Measurements from ENCODE around the gene ATRNL1.

Gene ATRNL1

DNA sequence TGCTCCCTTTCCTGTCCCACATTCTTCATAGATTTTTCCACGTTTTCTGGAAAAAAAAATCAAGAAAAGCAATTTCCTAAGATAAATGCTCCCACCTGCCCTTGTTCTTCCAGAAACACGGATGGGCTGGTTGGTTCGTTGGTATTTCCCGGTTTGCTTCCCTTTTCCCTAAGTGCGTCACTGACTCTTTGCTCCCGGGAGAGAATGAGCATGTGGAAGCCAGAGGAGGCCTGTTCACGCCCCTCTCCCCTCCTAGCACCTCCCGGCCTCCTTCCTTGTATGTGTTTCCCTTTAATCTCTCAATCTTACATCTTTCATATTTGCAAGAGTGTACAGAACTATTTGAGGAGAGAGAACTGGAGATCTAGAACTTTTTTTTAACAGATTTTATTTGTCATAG is 737.9 kb downstream of the ATRNL1 start:
- H3K36me3 ChIP-seq (ENCODE audit: control insufficient read depth in 4 of 4, insufficient read depth in 4 of 4, low read length in 3 of 4): no peaks in the 10 kb centered on the region
- POLR2A ChIA-PET: no interaction called here
- H3K27ac ChIP-seq (ENCODE audit: insufficient read depth in 1 of 2, low read depth in 1 of 2, low read length in 2 of 2, poor library complexity in 1 of 2, severe bottlenecking in 2 of 2): no peak overlapping the region
- no peaks in the 10 kb centered on the region for H3K4me1 ChIP-seq (ENCODE audit: control extremely low read depth in 1 of 4, control insufficient read depth in 4 of 4, insufficient read depth in 4 of 4, low read length in 3 of 4)
- no peak overlapping the region for H3K4me3 ChIP-seq (ENCODE audit: control insufficient read depth in 1 of 7, extremely low read depth in 1 of 7, insufficient read depth in 4 of 7, low read depth in 2 of 7, low read length in 6 of 7)
- no peaks in the 10 kb centered on the region for H3K27me3 ChIP-seq (replicated peaks in 2 of 5; ENCODE audit: control insufficient read depth in 4 of 5, insufficient read depth in 5 of 5, low read length in 4 of 5)
- CTCF ChIA-PET: no interaction called here
- DNase-seq: no peak
- no peaks in the 10 kb centered on the region for H3K9me3 ChIP-seq (ENCODE audit: control extremely low read depth in 1 of 5, control insufficient read depth in 4 of 5, insufficient read depth in 2 of 5, low read depth in 1 of 5, low read length in 4 of 5)
- WGBS (ENCODE audit: insufficient coverage): 92% methylated on average over 7 of the region's 8 CpGs

GRCh38 chr10:115833119-115833518 is 740.0 kb downstream of the ATRNL1 start:
- no CpG with 5 or more reads among the region's 4 CpGs for WGBS (ENCODE audit: insufficient coverage)

DNA sequence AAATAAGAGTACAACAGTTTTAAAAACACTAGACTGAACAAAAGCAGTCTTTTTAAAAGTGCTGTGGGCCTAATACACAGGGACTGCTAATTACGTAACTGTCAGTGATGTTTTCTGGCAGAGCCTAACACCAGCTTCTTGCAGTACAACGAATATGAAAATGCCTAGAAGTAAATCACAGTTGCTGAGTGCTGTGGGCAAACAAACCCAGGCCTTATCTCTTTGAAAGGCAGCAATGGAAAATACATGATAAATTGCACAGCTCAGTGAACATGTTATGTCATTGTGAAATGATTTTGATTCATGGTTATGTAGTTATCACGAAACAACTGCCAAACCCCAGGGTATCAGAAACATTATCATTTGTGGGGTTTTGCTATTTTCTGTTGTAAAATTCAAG is 751.4 kb downstream of the ATRNL1 start:
- ChIA-PET POLR2A (no interaction called here), CTCF (no interaction called here)
- Histone ChIP-seq H3K4me1 (ENCODE audit: control extremely low read depth in 1 of 4, control insufficient read depth in 4 of 4, insufficient read depth in 4 of 4, low read length in 3 of 4) (no peaks in the 10 kb centered on the region), H3K9me3 (ENCODE audit: control extremely low read depth in 1 of 5, control insufficient read depth in 4 of 5, insufficient read depth in 2 of 5, low read depth in 1 of 5, low read length in 4 of 5) (no peaks in the 10 kb centered on the region), H3K4me3 (ENCODE audit: control insufficient read depth in 1 of 7, extremely low read depth in 1 of 7, insufficient read depth in 4 of 7, low read depth in 2 of 7, low read length in 6 of 7) (no peak overlapping the region), H3K36me3 (ENCODE audit: control insufficient read depth in 4 of 4, insufficient read depth in 4 of 4, low read length in 3 of 4) (no peaks in the 10 kb centered on the region), H3K27ac (ENCODE audit: insufficient read depth in 1 of 2, low read depth in 1 of 2, low read length in 2 of 2, poor library complexity in 1 of 2, severe bottlenecking in 2 of 2) (no peak overlapping the region), H3K27me3 (replicated peaks in 2 of 5; ENCODE audit: control insufficient read depth in 4 of 5, insufficient read depth in 5 of 5, low read length in 4 of 5) (peaks cover 0 to 2% (median 0%) of the 10 kb centered on the region in 5 experiments)
- WGBS (ENCODE audit: insufficient coverage): 65% methylated on average over 2 of the region's 3 CpGs
- DNase-seq: no peak

More at GRCh38 chr10:115833119-115833518, 740.0 kb downstream of the ATRNL1 start:
- Histone ChIP-seq H3K36me3 (ENCODE audit: control insufficient read depth in 4 of 4, insufficient read depth in 4 of 4, low read length in 3 of 4) (no peaks in the 10 kb centered on the region), H3K4me3 (ENCODE audit: control insufficient read depth in 1 of 7, extremely low read depth in 1 of 7, insufficient read depth in 4 of 7, low read depth in 2 of 7, low read length in 6 of 7) (no peak overlapping the region), H3K4me1 (ENCODE audit: control extremely low read depth in 1 of 4, control insufficient read depth in 4 of 4, insufficient read depth in 4 of 4, low read length in 3 of 4) (no peaks in the 10 kb centered on the region), H3K27me3 (replicated peaks in 2 of 5; ENCODE audit: control insufficient read depth in 4 of 5, insufficient read depth in 5 of 5, low read length in 4 of 5) (no peaks in the 10 kb centered on the region), H3K27ac (ENCODE audit: insufficient read depth in 1 of 2, low read depth in 1 of 2, low read length in 2 of 2, poor library complexity in 1 of 2, severe bottlenecking in 2 of 2) (no peak overlapping the region), H3K9me3 (ENCODE audit: control extremely low read depth in 1 of 5, control insufficient read depth in 4 of 5, insufficient read depth in 2 of 5, low read depth in 1 of 5, low read length in 4 of 5) (no peaks in the 10 kb centered on the region)
- no peak for DNase-seq
- ChIA-PET CTCF (no interaction called here), POLR2A (no interaction called here)

DNA sequence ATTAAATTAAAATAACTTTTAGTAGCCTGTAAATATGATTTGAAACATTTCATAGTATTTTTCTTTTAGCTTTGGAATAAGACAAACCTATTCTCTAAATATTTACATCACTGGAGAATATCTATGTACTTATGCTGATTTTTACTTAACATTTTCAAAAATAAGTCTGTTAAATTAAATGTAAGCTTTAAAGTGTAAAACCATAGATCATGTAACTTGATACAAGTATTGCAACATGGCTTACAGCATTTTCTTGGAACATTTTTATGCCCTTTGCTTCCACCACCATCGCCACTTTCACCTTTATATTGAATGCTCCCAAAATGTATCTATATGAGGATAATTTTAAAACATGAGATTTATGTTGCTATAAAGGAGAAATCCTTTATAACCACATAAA is 752.8 kb downstream of the ATRNL1 start:
- ChIA-PET POLR2A (no interaction called here), CTCF (no interaction called here)
- Histone ChIP-seq H3K4me3 (ENCODE audit: control insufficient read depth in 1 of 7, extremely low read depth in 1 of 7, insufficient read depth in 4 of 7, low read depth in 2 of 7, low read length in 6 of 7) (no peak overlapping the region), H3K27me3 (replicated peaks in 2 of 5; ENCODE audit: control insufficient read depth in 4 of 5, insufficient read depth in 5 of 5, low read length in 4 of 5) (peaks cover 0 to 2% (median 0%) of the 10 kb centered on the region in 5 experiments), H3K36me3 (ENCODE audit: control insufficient read depth in 4 of 4, insufficient read depth in 4 of 4, low read length in 3 of 4) (no peaks in the 10 kb centered on the region), H3K4me1 (ENCODE audit: control extremely low read depth in 1 of 4, control insufficient read depth in 4 of 4, insufficient read depth in 4 of 4, low read length in 3 of 4) (no peaks in the 10 kb centered on the region), H3K27ac (ENCODE audit: insufficient read depth in 1 of 2, low read depth in 1 of 2, low read length in 2 of 2, poor library complexity in 1 of 2, severe bottlenecking in 2 of 2) (no peak overlapping the region), H3K9me3 (ENCODE audit: control extremely low read depth in 1 of 5, control insufficient read depth in 4 of 5, insufficient read depth in 2 of 5, low read depth in 1 of 5, low read length in 4 of 5) (no peaks in the 10 kb centered on the region)
- DNase-seq: no peak
- WGBS (ENCODE audit: insufficient coverage): no CpG with 5 or more reads among the region's 1 CpG

- WGBS (ENCODE audit: insufficient coverage): 100% methylated on average over 1 of the region's 1 CpG
Measured at GRCh38 chr10:115846528-115846927, 753.4 kb downstream of the ATRNL1 start.

DNA sequence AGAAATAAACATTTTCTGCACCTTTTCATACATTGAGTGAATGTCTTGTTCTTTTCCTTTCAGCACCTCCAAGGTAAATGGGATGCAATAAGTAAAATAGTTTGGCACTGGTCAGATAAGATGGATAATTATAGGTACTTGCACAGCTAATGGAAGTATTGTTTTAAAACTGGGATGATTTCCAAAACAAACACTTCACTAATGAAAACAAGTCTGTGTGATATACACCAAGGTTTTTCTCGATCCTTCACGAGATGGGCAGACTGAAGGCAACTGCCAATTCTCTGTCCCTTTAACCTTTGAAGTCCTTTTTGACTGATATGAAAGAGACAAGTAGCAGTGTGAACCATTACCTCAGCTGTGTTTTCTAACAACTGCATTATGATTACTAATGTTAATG is 756.0 kb downstream of the ATRNL1 start:
- no CpG with 5 or more reads among the region's 2 CpGs for WGBS (ENCODE audit: insufficient coverage)
- Histone ChIP-seq H3K27ac (ENCODE audit: insufficient read depth in 1 of 2, low read depth in 1 of 2, low read length in 2 of 2, poor library complexity in 1 of 2, severe bottlenecking in 2 of 2) (no peak overlapping the region), H3K4me3 (ENCODE audit: control insufficient read depth in 1 of 7, extremely low read depth in 1 of 7, insufficient read depth in 4 of 7, low read depth in 2 of 7, low read length in 6 of 7) (no peak overlapping the region), H3K27me3 (replicated peaks in 2 of 5; ENCODE audit: control insufficient read depth in 4 of 5, insufficient read depth in 5 of 5, low read length in 4 of 5) (peaks cover 0 to 9% (median 0%) of the 10 kb centered on the region in 5 experiments), H3K9me3 (ENCODE audit: control extremely low read depth in 1 of 5, control insufficient read depth in 4 of 5, insufficient read depth in 2 of 5, low read depth in 1 of 5, low read length in 4 of 5) (no peaks in the 10 kb centered on the region), H3K4me1 (ENCODE audit: control extremely low read depth in 1 of 4, control insufficient read depth in 4 of 4, insufficient read depth in 4 of 4, low read length in 3 of 4) (no peaks in the 10 kb centered on the region), H3K36me3 (ENCODE audit: control insufficient read depth in 4 of 4, insufficient read depth in 4 of 4, low read length in 3 of 4) (no peaks in the 10 kb centered on the region)
- DNase-seq: no peak
- ChIA-PET CTCF (interaction anchor here (1.2 kb wide), 1 partner anchor 11 kb away, joined by 3 read pairs; no protein-coding TSS in a partner anchor), POLR2A (interaction anchor here (0.7 kb wide), 1 partner anchor 97 kb away, joined by 3 read pairs; no protein-coding TSS in a partner anchor)

More at GRCh38 chr10:115846528-115846927, 753.4 kb downstream of the ATRNL1 start:
- no peak for DNase-seq
- Histone ChIP-seq H3K27me3 (replicated peaks in 2 of 5; ENCODE audit: control insufficient read depth in 4 of 5, insufficient read depth in 5 of 5, low read length in 4 of 5) (peaks cover 0 to 3% (median 0%) of the 10 kb centered on the region in 5 experiments), H3K4me1 (ENCODE audit: control extremely low read depth in 1 of 4, control insufficient read depth in 4 of 4, insufficient read depth in 4 of 4, low read length in 3 of 4) (no peaks in the 10 kb centered on the region), H3K4me3 (ENCODE audit: control insufficient read depth in 1 of 7, extremely low read depth in 1 of 7, insufficient read depth in 4 of 7, low read depth in 2 of 7, low read length in 6 of 7) (no peak overlapping the region), H3K36me3 (ENCODE audit: control insufficient read depth in 4 of 4, insufficient read depth in 4 of 4, low read length in 3 of 4) (no peaks in the 10 kb centered on the region), H3K9me3 (ENCODE audit: control extremely low read depth in 1 of 5, control insufficient read depth in 4 of 5, insufficient read depth in 2 of 5, low read depth in 1 of 5, low read length in 4 of 5) (no peaks in the 10 kb centered on the region), H3K27ac (ENCODE audit: insufficient read depth in 1 of 2, low read depth in 1 of 2, low read length in 2 of 2, poor library complexity in 1 of 2, severe bottlenecking in 2 of 2) (no peak overlapping the region)
- CTCF ChIA-PET: interaction anchor here (1.0 to 1.5 kb wide), 2 partner anchors 15 to 484 kb away, joined by 3 read pairs; no protein-coding TSS in a partner anchor
- POLR2A ChIA-PET: no interaction called here

- Histone ChIP-seq H3K9me3 (ENCODE audit: control extremely low read depth in 1 of 5, control insufficient read depth in 4 of 5, insufficient read depth in 2 of 5, low read depth in 1 of 5, low read length in 4 of 5) (no peaks in the 10 kb centered on the region), H3K27ac (ENCODE audit: insufficient read depth in 1 of 2, low read depth in 1 of 2, low read length in 2 of 2, poor library complexity in 1 of 2, severe bottlenecking in 2 of 2) (no peak overlapping the region), H3K4me1 (ENCODE audit: control extremely low read depth in 1 of 4, control insufficient read depth in 4 of 4, insufficient read depth in 4 of 4, low read length in 3 of 4) (no peaks in the 10 kb centered on the region), H3K36me3 (ENCODE audit: control insufficient read depth in 4 of 4, insufficient read depth in 4 of 4, low read length in 3 of 4) (no peaks in the 10 kb centered on the region), H3K4me3 (ENCODE audit: control insufficient read depth in 1 of 7, extremely low read depth in 1 of 7, insufficient read depth in 4 of 7, low read depth in 2 of 7, low read length in 6 of 7) (no peak overlapping the region), H3K27me3 (replicated peaks in 2 of 5; ENCODE audit: control insufficient read depth in 4 of 5, insufficient read depth in 5 of 5, low read length in 4 of 5) (peaks cover 0 to 14% (median 0%) of the 10 kb centered on the region in 5 experiments)
- ChIA-PET POLR2A (no interaction called here), CTCF (interaction anchor here (1.3 kb wide), 1 partner anchor 51 kb away, joined by 3 read pairs; no protein-coding TSS in a partner anchor)
- no peak for DNase-seq
- no CpG with 5 or more reads among the region's 1 CpG for WGBS (ENCODE audit: insufficient coverage)
Measured at GRCh38 chr10:115850666-115851065, 757.5 kb downstream of the ATRNL1 start.

All from common myeloid progenitor, CD34-positive (primary cell).